ENCODE data around the gene POLR2C. TPM values are rescaled to one million over a fixed set of nuclear protein-coding genes. Genes with fewer than 3 reads are reported as not detected.

The POLR2C gene
- 10 to 100 TPM; 42.3 to 75.6 (median 52.7) TPM for total RNA-seq
- 10 to 100 TPM; 23.2 to 42.7 (median 35.0) TPM for polyA plus RNA-seq
- long read RNA-seq, donor 1, transcript POLR2C-201 (9 exons, 2,057 nt) = major isoform, 24 of 41 reads
- long read RNA-seq, donor 1, partial matches to known transcripts = 12 of 41 reads
- long read RNA-seq, donor 1, other reads (novel, unspliced or antisense) = 5 of 41 reads
- long read RNA-seq, donor 2, transcript POLR2C-201 (9 exons, 2,057 nt) = major isoform, 19 of 25 reads
- long read RNA-seq, donor 2, partial matches to known transcripts = 0 of 25 reads
- long read RNA-seq, donor 2, other reads (novel, unspliced or antisense) = 6 of 25 reads

- H3K4me1 ChIP-seq = peaks cover 12 to 47% (median 28%) of the 10 kb centered on the region in 6 donors
- intact Hi-C loops (cut with DNase I; ENCODE audit: low total_unique reads) = loop anchor here (10.0 kb wide), 1 partner anchor 52 kb away; no protein-coding TSS in a partner anchor
- H3K36me3 ChIP-seq = peaks cover 0 to 78% (median 53%) of the 10 kb centered on the region in 6 donors
- WGBS, 5 donors = 2 to 4% (median 3%) methylated on average over 39 to 47 of the region's 47 CpGs
- TF ChIP-seq POLR2A (IDR thresholded peaks at IDR 0.05) (peak; percentile 60 to 91 (median 85)), POLR2AphosphoS5 (IDR thresholded peaks at IDR 0.05) (peak; percentile 99 to 100 (median 99)), CTCF (IDR thresholded peaks at IDR 0.05 in 8 of 11, conservative IDR thresholded peaks at IDR 0.05 in 3 of 11) (peak; percentile 95 to 99 (median 98))
- peak; percentile 98 for DNase-seq
- H3K27me3 ChIP-seq (replicated peaks in 1 of 7) = no peaks in the 10 kb centered on the region
- H3K27ac ChIP-seq = peak within 1 kb of the TSS; percentile 80 to 94 (median 90)
- peak within 1 kb of the TSS; percentile 86 to 97 (median 90) for H3K4me3 ChIP-seq
- H3K9me3 ChIP-seq = no peaks in the 10 kb centered on the region
Observed at GRCh38 chr16:57462209-57462977, at the start of gene POLR2C. Gene POLR2C, plus strand, starts transcription at chr16:57462679. Its CDS starts 46 bp downstream, at chr16:57462725.

GRCh38 chr16:57413301-57413730 is 49.2 kb upstream of the POLR2C start:
- no peak overlapping the region for H3K4me3 ChIP-seq
- intact Hi-C loops (cut with DNase I; ENCODE audit: low total_unique reads) = loop anchor here (10.0 kb wide), 1 partner anchor 329 kb away; no protein-coding TSS in a partner anchor
- TF ChIP-seq CTCF (IDR thresholded peaks at IDR 0.05 in 8 of 11, conservative IDR thresholded peaks at IDR 0.05 in 3 of 11) (no peak), POLR2A (IDR thresholded peaks at IDR 0.05) (no peak), POLR2AphosphoS5 (IDR thresholded peaks at IDR 0.05) (no peak)
- peak overlapping the region in 5 of 8 donors; percentile 33 to 69 (median 51) for H3K27ac ChIP-seq
- no peaks in the 10 kb centered on the region for H3K9me3 ChIP-seq
- H3K27me3 ChIP-seq (replicated peaks in 1 of 7) = no peaks in the 10 kb centered on the region
- peaks cover 5 to 60% (median 43%) of the 10 kb centered on the region in 6 donors for H3K4me1 ChIP-seq
- WGBS, 5 donors = 50 to 74% (median 60%) methylated on average over 3 to 5 of the region's 5 CpGs
- peak; percentile 87 for DNase-seq
- no peaks in the 10 kb centered on the region for H3K36me3 ChIP-seq

- H3K27me3 ChIP-seq (replicated peaks in 1 of 7) = no peaks in the 10 kb centered on the region
- no peak for TF ChIP-seq POLR2A (IDR thresholded peaks at IDR 0.05)
- no peak for TF ChIP-seq CTCF (IDR thresholded peaks at IDR 0.05 in 8 of 11, conservative IDR thresholded peaks at IDR 0.05 in 3 of 11)
- TF ChIP-seq POLR2AphosphoS5 (IDR thresholded peaks at IDR 0.05) = no peak
- peaks cover 7 to 65% (median 46%) of the 10 kb centered on the region in 6 donors for H3K4me1 ChIP-seq
- no peaks in the 10 kb centered on the region for H3K36me3 ChIP-seq
- H3K27ac ChIP-seq = peak overlapping the region in 5 of 8 donors; percentile 33 to 69 (median 51)
- no peaks in the 10 kb centered on the region for H3K9me3 ChIP-seq
- H3K4me3 ChIP-seq = no peak overlapping the region
- no peak for DNase-seq
- 56 to 80% (median 69%) methylated on average over 5 to 7 of the region's 7 CpGs for WGBS, 5 donors
- intact Hi-C loops (cut with DNase I; ENCODE audit: low total_unique reads) = loop anchor here (10.0 kb wide), 1 partner anchor 329 kb away; no protein-coding TSS in a partner anchor
Observed at GRCh38 chr16:57413733-57414132, 48.7 kb upstream of the POLR2C start.

Data from spleen (tissue), 13 donors.